Dendritic cell treated with granulocyte-macrophage colony-stimulating factor and Interleukin-4, amounts not matched to agents 40 ng/mL and 50 ng/mL, for 4 days (primary cell): ENCODE results near the gene PPP2R5C.

Experiments used
- H3K27ac Mint-ChIP-seq: one replicate; pipeline ENCODE4 v1.8.0; 2022; ENCODE audit warnings: mild to moderate bottlenecking, mixed read lengths
- H3K27me3 Mint-ChIP-seq: one replicate; pipeline ENCODE4 v1.8.0; 2022; ENCODE audit warnings: mild to moderate bottlenecking, mixed read lengths
- H3K36me3 Mint-ChIP-seq: one replicate; pipeline ENCODE4 v1.8.0; 2022; ENCODE audit warnings: low read depth, mixed read lengths
- H3K4me1 Mint-ChIP-seq: one replicate; pipeline ENCODE4 v1.8.0; 2022; ENCODE audit warnings: low read depth, mixed read lengths
- H3K4me3 Mint-ChIP-seq: one replicate; pipeline ENCODE4 v1.8.0; 2022; ENCODE audit warnings: mild to moderate bottlenecking, moderate library complexity, mixed read lengths
- H3K9me3 Mint-ChIP-seq: one replicate; pipeline ENCODE4 v1.8.0; 2022; ENCODE audit warnings: mixed read lengths
- intact Hi-C: fragments of 100-400 bp; cut with micrococcal nuclease; formaldehyde crosslinking; loops from one replicate; pipeline ENCODE4 v1.15.0; 2022

The PPP2R5C gene

GRCh38 chr14:101830271-101830670 lies 68.8 kb downstream of the PPP2R5C start:
- intact Hi-C loops, result no loop called here
- peaks cover 62% of the 10 kb centered on the region for H3K4me1 Mint-ChIP-seq
- peaks cover 63% of the 10 kb centered on the region for H3K36me3 Mint-ChIP-seq
- no peaks in the 10 kb centered on the region for H3K27me3 Mint-ChIP-seq
- no peak overlapping the region for H3K4me3 Mint-ChIP-seq
- H3K9me3 Mint-ChIP-seq, result no peaks in the 10 kb centered on the region
- no peak overlapping the region for H3K27ac Mint-ChIP-seq

GRCh38 chr14:101833045-101833444 lies 71.5 kb downstream of the PPP2R5C start:
- Mint-ChIP-seq H3K4me1 (peaks cover 49% of the 10 kb centered on the region), H3K27me3 (no peaks in the 10 kb centered on the region), H3K27ac (no peak overlapping the region), H3K9me3 (no peaks in the 10 kb centered on the region), H3K36me3 (peaks cover 63% of the 10 kb centered on the region), H3K4me3 (no peak overlapping the region)
- intact Hi-C loops, result no loop called here

GRCh38 chr14:101834397-101834796 lies 72.9 kb downstream of the PPP2R5C start:
- Mint-ChIP-seq H3K36me3 (peaks cover 64% of the 10 kb centered on the region), H3K4me3 (no peak overlapping the region), H3K9me3 (no peaks in the 10 kb centered on the region), H3K4me1 (peaks cover 52% of the 10 kb centered on the region), H3K27me3 (no peaks in the 10 kb centered on the region), H3K27ac (peak overlapping the region; percentile 65)
- intact Hi-C loops, result no loop called here

- H3K36me3 Mint-ChIP-seq, result peaks cover 61% of the 10 kb centered on the region
- no peaks in the 10 kb centered on the region for H3K9me3 Mint-ChIP-seq
- H3K27me3 Mint-ChIP-seq, result no peaks in the 10 kb centered on the region
- H3K27ac Mint-ChIP-seq, result peak overlapping the region; percentile 65
- intact Hi-C loops, result no loop called here
- H3K4me1 Mint-ChIP-seq, result peaks cover 53% of the 10 kb centered on the region
- no peak overlapping the region for H3K4me3 Mint-ChIP-seq
Observed at GRCh38 chr14:101834800-101835547, 73.5 kb downstream of the PPP2R5C start.

- H3K4me3 Mint-ChIP-seq, result no peak overlapping the region
- H3K36me3 Mint-ChIP-seq, result peaks cover 61% of the 10 kb centered on the region
- peaks cover 53% of the 10 kb centered on the region for H3K4me1 Mint-ChIP-seq
- no peaks in the 10 kb centered on the region for H3K27me3 Mint-ChIP-seq
- no peak overlapping the region for H3K27ac Mint-ChIP-seq
- intact Hi-C loops, result no loop called here
- H3K9me3 Mint-ChIP-seq, result no peaks in the 10 kb centered on the region
Observed at GRCh38 chr14:101835566-101835965, 74.1 kb downstream of the PPP2R5C start.

- Mint-ChIP-seq H3K4me3 (no peak overlapping the region), H3K9me3 (no peaks in the 10 kb centered on the region), H3K4me1 (peaks cover 53% of the 10 kb centered on the region), H3K36me3 (peaks cover 63% of the 10 kb centered on the region), H3K27ac (no peak overlapping the region), H3K27me3 (no peaks in the 10 kb centered on the region)
- intact Hi-C loops, result no loop called here
Observed at GRCh38 chr14:101836135-101836534, 74.6 kb downstream of the PPP2R5C start.

- H3K36me3 Mint-ChIP-seq, result peaks cover 65% of the 10 kb centered on the region
- no peak overlapping the region for H3K4me3 Mint-ChIP-seq
- no peaks in the 10 kb centered on the region for H3K27me3 Mint-ChIP-seq
- peaks cover 54% of the 10 kb centered on the region for H3K4me1 Mint-ChIP-seq
- peak overlapping the region; percentile 19 for H3K27ac Mint-ChIP-seq
- H3K9me3 Mint-ChIP-seq, result no peaks in the 10 kb centered on the region
- intact Hi-C loops, result no loop called here
Observed at GRCh38 chr14:101838476-101838875, 77.0 kb downstream of the PPP2R5C start.

- Mint-ChIP-seq H3K4me1 (peaks cover 54% of the 10 kb centered on the region), H3K27ac (peak overlapping the region; percentile 43), H3K36me3 (peaks cover 68% of the 10 kb centered on the region), H3K9me3 (no peaks in the 10 kb centered on the region), H3K4me3 (no peak overlapping the region), H3K27me3 (no peaks in the 10 kb centered on the region)
- intact Hi-C loops, result no loop called here
Observed at GRCh38 chr14:101839236-101839635, 77.7 kb downstream of the PPP2R5C start.

- H3K4me3 Mint-ChIP-seq, result no peak overlapping the region
- peaks cover 56% of the 10 kb centered on the region for H3K4me1 Mint-ChIP-seq
- H3K27ac Mint-ChIP-seq, result peak overlapping the region; percentile 43
- intact Hi-C loops, result loop anchor here (5.0 kb wide), 1 partner anchor 38 kb away; no protein-coding TSS in a partner anchor
- no peaks in the 10 kb centered on the region for H3K27me3 Mint-ChIP-seq
- H3K9me3 Mint-ChIP-seq, result no peaks in the 10 kb centered on the region
- peaks cover 70% of the 10 kb centered on the region for H3K36me3 Mint-ChIP-seq
Observed at GRCh38 chr14:101839661-101840060, 78.2 kb downstream of the PPP2R5C start.

- H3K4me1 Mint-ChIP-seq, result peaks cover 45% of the 10 kb centered on the region
- intact Hi-C loops, result loop anchor here (5.0 kb wide), 1 partner anchor 36 kb away; no protein-coding TSS in a partner anchor
- H3K4me3 Mint-ChIP-seq, result no peak overlapping the region
- no peaks in the 10 kb centered on the region for H3K27me3 Mint-ChIP-seq
- H3K36me3 Mint-ChIP-seq, result peaks cover 69% of the 10 kb centered on the region
- no peaks in the 10 kb centered on the region for H3K9me3 Mint-ChIP-seq
- H3K27ac Mint-ChIP-seq, result peak overlapping the region; percentile 63
Observed at GRCh38 chr14:101840649-101841369, 79.3 kb downstream of the PPP2R5C start.

- no peaks in the 10 kb centered on the region for H3K9me3 Mint-ChIP-seq
- peak overlapping the region; percentile 52 for H3K27ac Mint-ChIP-seq
- no peaks in the 10 kb centered on the region for H3K27me3 Mint-ChIP-seq
- H3K4me3 Mint-ChIP-seq, result no peak overlapping the region
- peaks cover 64% of the 10 kb centered on the region for H3K36me3 Mint-ChIP-seq
- intact Hi-C loops, result loop anchor here (2.0 to 5.0 kb wide), 2 partner anchors 34 to 72 kb away; no protein-coding TSS in a partner anchor
- H3K4me1 Mint-ChIP-seq, result peaks cover 51% of the 10 kb centered on the region
Observed at GRCh38 chr14:101843038-101843437, 81.5 kb downstream of the PPP2R5C start.

- Mint-ChIP-seq H3K36me3 (peaks cover 64% of the 10 kb centered on the region), H3K4me1 (peaks cover 45% of the 10 kb centered on the region)
Observed at GRCh38 chr14:101843665-101844064, 82.2 kb downstream of the PPP2R5C start.

GRCh38 chr14:101844219-101844618 lies 82.7 kb downstream of the PPP2R5C start:
- intact Hi-C loops, result loop anchor here (5.0 kb wide), 1 partner anchor 33 kb away; no protein-coding TSS in a partner anchor
- peak overlapping the region; percentile 52 for H3K27ac Mint-ChIP-seq
- H3K4me3 Mint-ChIP-seq, result no peak overlapping the region
- H3K27me3 Mint-ChIP-seq, result no peaks in the 10 kb centered on the region
- H3K9me3 Mint-ChIP-seq, result no peaks in the 10 kb centered on the region
- peaks cover 48% of the 10 kb centered on the region for H3K4me1 Mint-ChIP-seq
- peaks cover 64% of the 10 kb centered on the region for H3K36me3 Mint-ChIP-seq

More at GRCh38 chr14:101843665-101844064, 82.2 kb downstream of the PPP2R5C start:
- Mint-ChIP-seq H3K4me3 (no peak overlapping the region), H3K27ac (peak overlapping the region; percentile 52), H3K9me3 (no peaks in the 10 kb centered on the region), H3K27me3 (no peaks in the 10 kb centered on the region)
- intact Hi-C loops, result loop anchor here (2.0 to 5.0 kb wide), 2 partner anchors 34 to 73 kb away; no protein-coding TSS in a partner anchor

GRCh38 chr14:101844751-101845150 lies 83.2 kb downstream of the PPP2R5C start:
- no peak overlapping the region for H3K27ac Mint-ChIP-seq
- intact Hi-C loops, result loop anchor here (5.0 kb wide), 1 partner anchor 33 kb away; no protein-coding TSS in a partner anchor
- peaks cover 49% of the 10 kb centered on the region for H3K4me1 Mint-ChIP-seq
- H3K4me3 Mint-ChIP-seq, result no peak overlapping the region
- no peaks in the 10 kb centered on the region for H3K9me3 Mint-ChIP-seq
- peaks cover 65% of the 10 kb centered on the region for H3K36me3 Mint-ChIP-seq
- H3K27me3 Mint-ChIP-seq, result no peaks in the 10 kb centered on the region
